ENCODE measurements around the gene BRD1. TPM values are rescaled to one million over a fixed set of nuclear protein-coding genes. Genes with fewer than 3 reads are reported as not detected.

Gene BRD1
- polyA plus RNA-seq, 3 donors = 0.61 to 13.8 (median 0.86) TPM

DNA sequence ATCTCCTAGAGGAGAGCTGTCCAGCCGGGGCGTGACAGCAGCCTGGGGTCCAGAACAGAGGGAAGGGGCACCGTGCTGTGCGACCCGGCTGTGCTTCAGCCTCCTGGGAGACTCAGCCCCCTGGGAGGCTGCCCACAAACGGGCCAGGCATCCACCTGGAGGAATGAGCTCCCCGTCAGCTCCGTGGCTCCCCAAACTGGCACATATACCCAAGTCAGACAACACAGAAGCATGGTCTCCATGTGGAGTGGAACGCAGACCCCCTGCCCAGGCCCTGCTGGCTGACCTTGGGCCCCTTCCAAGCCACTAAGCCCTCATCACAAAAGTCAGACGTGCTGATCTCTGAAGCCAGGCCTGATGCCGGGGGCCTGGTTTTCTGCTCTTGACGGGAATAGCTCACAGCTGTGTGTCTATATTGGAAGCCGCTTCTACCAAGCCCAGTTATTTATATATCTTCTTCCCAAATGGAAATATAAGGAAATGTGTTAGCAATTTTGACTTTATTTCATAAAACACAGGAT is 91.7 kb downstream of the BRD1 start:
- H3K9ac ChIP-seq (ENCODE audit: insufficient read depth, low read length, poor library complexity, severe bottlenecking) = no peak overlapping the region
- no peak overlapping the region for H3K4me2 ChIP-seq (replicated peaks; ENCODE audit: extremely low read depth, low read length, poor library complexity, severe bottlenecking)
- no peak for DNase-seq
- H2AFZ ChIP-seq (ENCODE audit: insufficient read depth, low read depth, low read length, poor library complexity, severe bottlenecking) = no peak overlapping the region
- intact Hi-C loops (cut with micrococcal nuclease) = no loop called here
- TF ChIP-seq CTCF (IDR thresholded peaks at IDR 0.05) = no peak
- no peak overlapping the region for H3K4me3 Mint-ChIP-seq
- peaks cover 10 to 35% (median 26%) of the 10 kb centered on the region in 7 donors for H3K9me3 Mint-ChIP-seq
- no peaks in the 10 kb centered on the region for H3K36me3 ChIP-seq (replicated peaks in 1 of 2; ENCODE audit: control insufficient read depth in 1 of 2, insufficient read depth in 2 of 2, low read length in 2 of 2)
- no peaks in the 10 kb centered on the region for H3K36me3 Mint-ChIP-seq
- H4K20me1 ChIP-seq (ENCODE audit: insufficient read depth, low read length) = no peaks in the 10 kb centered on the region
- H3K4me1 ChIP-seq (ENCODE audit: control insufficient read depth in 1 of 2, insufficient read depth in 2 of 2, low read length in 2 of 2) = no peaks in the 10 kb centered on the region
- peaks cover 7 to 21% (median 8%) of the 10 kb centered on the region in 3 donors for H3K27me3 Mint-ChIP-seq (ENCODE audit: low read depth in 3 of 3)
- peaks cover 10 to 21% of the 10 kb centered on the region in 2 donors for H3K9me3 ChIP-seq (replicated peaks in 1 of 2; ENCODE audit: control insufficient read depth in 1 of 2, insufficient read depth in 1 of 2, low read length in 2 of 2)
- peaks cover 0 to 5% of the 10 kb centered on the region in 2 donors for H3K27me3 ChIP-seq (ENCODE audit: control insufficient read depth in 2 of 2, insufficient read depth in 2 of 2, low read length in 2 of 2)
- no peaks in the 10 kb centered on the region for H3K4me1 Mint-ChIP-seq
- no peak overlapping the region for H3K27ac ChIP-seq (ENCODE audit: low read depth in 1 of 2, low read length in 2 of 2)
- H3K79me2 ChIP-seq (ENCODE audit: insufficient read depth, low read length) = no peaks in the 10 kb centered on the region
- H3K4me3 ChIP-seq (replicated peaks in 1 of 3; ENCODE audit: low read depth in 2 of 3, low read length in 3 of 3) = no peak overlapping the region
- no peak overlapping the region for H3K27ac Mint-ChIP-seq
- 82% methylated on average over 10 of the region's 13 CpGs for whole genome bisulfite sequencing (ENCODE audit: insufficient coverage)

DNA sequence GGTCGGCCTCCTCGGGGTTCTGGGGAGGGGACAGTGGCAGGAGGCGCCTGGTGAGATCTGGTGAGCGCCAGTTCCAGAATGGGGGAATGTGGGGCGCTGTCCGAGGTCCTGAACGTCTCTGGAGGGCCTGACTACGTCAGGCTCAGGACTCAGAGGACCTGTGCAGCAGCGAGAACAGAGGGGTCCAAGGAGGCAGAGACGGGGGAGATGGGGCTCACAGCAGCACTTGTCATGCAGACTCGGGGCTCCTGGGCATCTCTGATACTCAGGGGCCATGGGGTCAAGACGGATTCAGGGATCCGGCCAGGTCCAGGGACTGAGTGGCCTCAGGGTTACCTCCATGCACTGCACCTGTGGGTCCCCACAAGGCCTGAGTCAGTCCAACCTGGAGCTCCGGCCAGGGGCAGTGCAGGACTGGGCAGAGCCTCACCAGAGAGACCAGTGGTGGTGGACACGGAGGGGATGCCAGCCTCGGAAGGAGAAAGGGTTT is 92.2 kb downstream of the BRD1 start:
- no peak overlapping the region for H2AFZ ChIP-seq (ENCODE audit: insufficient read depth, low read depth, low read length, poor library complexity, severe bottlenecking)
- H3K27ac ChIP-seq (ENCODE audit: low read depth in 1 of 2, low read length in 2 of 2) = no peak overlapping the region
- intact Hi-C loops (cut with micrococcal nuclease) = no loop called here
- peaks cover 8 to 23% (median 8%) of the 10 kb centered on the region in 3 donors for H3K27me3 Mint-ChIP-seq (ENCODE audit: low read depth in 3 of 3)
- H3K79me2 ChIP-seq (ENCODE audit: insufficient read depth, low read length) = no peaks in the 10 kb centered on the region
- peaks cover 10 to 21% of the 10 kb centered on the region in 2 donors for H3K9me3 ChIP-seq (replicated peaks in 1 of 2; ENCODE audit: control insufficient read depth in 1 of 2, insufficient read depth in 1 of 2, low read length in 2 of 2)
- no peak overlapping the region for H3K4me3 ChIP-seq (replicated peaks in 1 of 3; ENCODE audit: low read depth in 2 of 3, low read length in 3 of 3)
- H3K4me1 ChIP-seq (ENCODE audit: control insufficient read depth in 1 of 2, insufficient read depth in 2 of 2, low read length in 2 of 2) = no peaks in the 10 kb centered on the region
- H3K27me3 ChIP-seq (ENCODE audit: control insufficient read depth in 2 of 2, insufficient read depth in 2 of 2, low read length in 2 of 2) = peaks cover 0 to 5% of the 10 kb centered on the region in 2 donors
- no peaks in the 10 kb centered on the region for H4K20me1 ChIP-seq (ENCODE audit: insufficient read depth, low read length)
- no peak overlapping the region for H3K4me3 Mint-ChIP-seq
- 56% methylated on average over 16 of the region's 16 CpGs for WGBS (ENCODE audit: insufficient coverage)
- no peak overlapping the region for H3K9ac ChIP-seq (ENCODE audit: insufficient read depth, low read length, poor library complexity, severe bottlenecking)
- no peaks in the 10 kb centered on the region for H3K36me3 Mint-ChIP-seq
- H3K36me3 ChIP-seq (replicated peaks in 1 of 2; ENCODE audit: control insufficient read depth in 1 of 2, insufficient read depth in 2 of 2, low read length in 2 of 2) = no peaks in the 10 kb centered on the region
- no peak overlapping the region for H3K27ac Mint-ChIP-seq
- TF ChIP-seq CTCF (IDR thresholded peaks at IDR 0.05) = no peak
- H3K4me2 ChIP-seq (replicated peaks; ENCODE audit: extremely low read depth, low read length, poor library complexity, severe bottlenecking) = no peak overlapping the region
- no peak for DNase-seq
- H3K4me1 Mint-ChIP-seq = no peaks in the 10 kb centered on the region
- peaks cover 10 to 35% (median 26%) of the 10 kb centered on the region in 7 donors for H3K9me3 Mint-ChIP-seq

Measured in CD14-positive monocyte (primary cell).